GM18499 (cell line): ENCODE data around the gene ITSN2.
"Not testable (repeated sequence)": the region's sequence is repeated elsewhere in the genome, so short reads cannot be mapped to it uniquely, and the experiment has no call there.

Source experiments
- ATAC-seq: cut with Tn5 transposase; IDR thresholded peaks from one replicate; pipeline ENCODE4 v1.9.1; 2021; ENCODE audit warnings: moderate number of reproducible peaks; ENCODE audit not compliant: insufficient read depth, unreplicated experiment

The ITSN2 gene

DNA sequence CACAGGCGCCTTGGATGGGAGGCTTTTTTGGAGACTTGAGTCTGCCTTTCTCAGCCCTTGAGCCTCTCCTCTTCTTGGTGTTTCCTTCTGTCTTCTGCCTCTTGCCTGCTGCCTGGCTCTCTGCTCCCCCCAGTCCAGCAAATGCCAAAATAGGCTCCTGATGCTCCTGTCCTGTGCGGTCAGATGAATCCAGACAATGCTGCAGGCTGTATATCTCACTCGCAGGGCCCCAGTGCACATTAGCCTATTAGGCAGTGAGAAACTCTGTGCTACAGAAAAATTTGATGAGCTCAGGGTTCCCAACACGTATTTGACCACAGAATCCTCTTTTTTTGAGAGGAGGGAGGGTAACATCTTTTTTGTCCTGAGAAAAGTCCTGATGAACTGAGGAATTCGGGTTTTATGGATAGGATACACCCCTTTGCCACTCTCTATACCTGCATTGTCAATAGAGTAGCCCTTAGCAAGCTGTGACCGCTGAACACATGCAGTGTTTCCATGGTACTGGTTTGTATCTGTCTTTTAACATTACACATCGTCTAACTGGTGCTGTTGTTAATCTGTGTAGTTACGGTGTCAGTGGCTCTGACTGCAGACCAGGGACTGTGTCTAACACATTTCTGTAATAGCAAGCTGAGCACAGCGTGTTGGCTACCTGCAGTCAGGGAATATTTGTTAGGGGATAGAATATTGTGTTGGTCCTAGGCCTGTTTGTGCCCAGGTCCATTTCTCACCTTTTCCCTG, 134.7 kb downstream of the ITSN2 start:
- no peak for ATAC-seq

DNA sequence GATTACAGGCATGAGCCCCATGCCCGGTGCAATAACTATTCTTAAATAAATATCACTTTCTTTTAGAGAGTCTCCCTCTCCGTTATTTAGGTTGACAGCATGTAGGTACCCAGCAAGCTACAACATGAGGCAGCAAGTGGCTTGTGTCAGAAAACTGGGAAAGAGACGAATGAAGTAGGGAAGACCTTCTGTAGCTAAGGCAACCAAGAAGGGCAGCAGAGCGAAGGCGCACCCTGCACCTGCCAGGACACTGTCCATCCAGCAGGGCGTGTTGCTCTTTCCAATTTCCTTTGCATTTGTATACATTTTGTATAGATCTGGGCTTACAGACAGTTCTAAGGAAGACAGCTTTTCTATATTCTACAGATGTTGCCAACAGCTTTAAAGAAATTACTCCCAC, 137.4 kb downstream of the ITSN2 start:
- no peak for ATAC-seq

DNA sequence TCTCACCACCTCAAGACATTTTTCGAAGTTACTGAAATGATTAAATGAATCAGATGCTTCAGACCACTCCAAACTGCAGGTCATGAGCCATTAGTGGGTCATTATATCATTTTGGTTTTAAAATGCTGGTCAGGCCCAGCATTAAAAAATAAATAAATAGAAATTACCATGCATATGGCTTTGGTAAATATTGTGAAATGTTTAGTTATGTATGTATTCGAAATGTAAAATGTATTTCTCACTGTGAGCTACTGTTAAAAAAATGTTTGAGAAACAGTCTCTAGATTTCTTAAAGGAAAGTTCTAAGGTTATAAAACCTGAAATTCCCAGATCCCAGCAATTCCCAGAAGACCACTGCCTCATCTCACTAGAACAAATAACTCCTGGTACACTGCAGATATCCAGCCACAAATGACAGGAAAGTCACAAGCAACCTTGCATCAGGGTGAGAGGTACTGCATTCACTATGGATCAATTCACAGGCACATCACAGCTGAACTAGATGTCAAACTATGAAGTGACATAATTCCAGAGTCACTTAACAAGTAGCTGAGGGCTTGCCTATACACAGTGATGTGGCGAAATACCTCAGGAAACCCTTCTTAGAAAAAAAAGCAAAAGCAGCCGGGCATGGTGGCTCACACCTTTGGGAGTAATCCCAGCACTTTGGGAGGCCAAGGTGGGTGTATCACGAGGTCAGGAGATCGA, 138.8 kb downstream of the ITSN2 start:
- no peak for ATAC-seq

DNA sequence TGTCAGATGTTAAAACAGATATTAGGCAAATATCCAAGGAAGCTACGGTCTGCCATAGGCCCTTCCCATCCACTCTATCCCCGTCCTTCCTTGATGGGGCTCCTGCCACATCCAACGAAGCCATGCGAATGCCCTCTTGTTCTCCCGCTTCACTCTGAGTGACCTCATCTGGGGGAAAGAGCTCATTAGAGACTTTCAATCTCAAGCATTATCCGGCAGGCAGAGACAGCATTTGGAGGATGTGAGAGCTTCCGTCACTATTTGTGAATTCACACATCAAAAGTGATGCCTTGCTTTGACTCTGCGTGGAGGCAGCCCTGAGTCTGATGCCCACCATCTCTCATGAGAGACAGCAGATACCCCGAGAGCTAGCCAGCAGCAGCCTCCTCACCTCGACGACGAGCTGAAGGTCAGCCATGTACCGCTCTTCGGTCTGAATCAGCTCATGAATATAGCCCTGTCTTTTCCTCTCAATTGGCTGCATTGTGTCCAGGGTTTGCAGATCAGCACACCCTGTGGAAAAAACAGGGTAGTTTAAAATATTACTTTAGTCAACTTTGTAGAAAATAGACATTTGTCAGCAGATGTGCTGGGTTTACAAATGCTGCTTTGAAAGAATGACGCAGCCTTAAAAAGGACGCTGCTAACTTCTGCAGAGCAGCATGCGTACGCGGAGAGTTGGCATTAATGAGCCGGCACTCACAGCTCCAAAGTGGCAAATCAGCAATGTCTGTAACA, 139.6 kb downstream of the ITSN2 start:
- ATAC-seq: no peak

DNA sequence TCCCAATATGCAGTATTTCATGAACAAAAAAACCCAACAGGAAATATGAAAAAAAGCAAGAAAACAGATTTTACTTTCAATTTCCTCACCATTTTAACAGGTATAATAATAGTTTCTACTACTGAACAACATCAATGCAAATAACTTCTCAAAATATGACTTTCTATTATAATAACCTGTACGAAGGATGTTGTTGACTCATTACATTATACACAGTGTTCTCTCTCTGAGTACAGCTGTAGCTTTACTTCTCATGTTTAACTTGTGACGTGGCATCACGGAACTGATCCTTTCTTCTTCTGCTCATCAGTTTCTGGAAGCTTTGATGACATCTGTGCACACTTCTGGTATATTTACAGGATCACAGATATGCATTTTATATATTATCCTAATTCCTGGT, 145.5 kb downstream of the ITSN2 start:
- peak; percentile 94 for ATAC-seq

GRCh38 chr2:24211408-24211807, 148.9 kb downstream of the ITSN2 start:
- ATAC-seq: no peak

- ATAC-seq: no peak
Measured at GRCh38 chr2:24210723-24211122, 149.6 kb downstream of the ITSN2 start.

GRCh38 chr2:24210106-24210455, 150.3 kb downstream of the ITSN2 start:
- ATAC-seq: no peak

DNA sequence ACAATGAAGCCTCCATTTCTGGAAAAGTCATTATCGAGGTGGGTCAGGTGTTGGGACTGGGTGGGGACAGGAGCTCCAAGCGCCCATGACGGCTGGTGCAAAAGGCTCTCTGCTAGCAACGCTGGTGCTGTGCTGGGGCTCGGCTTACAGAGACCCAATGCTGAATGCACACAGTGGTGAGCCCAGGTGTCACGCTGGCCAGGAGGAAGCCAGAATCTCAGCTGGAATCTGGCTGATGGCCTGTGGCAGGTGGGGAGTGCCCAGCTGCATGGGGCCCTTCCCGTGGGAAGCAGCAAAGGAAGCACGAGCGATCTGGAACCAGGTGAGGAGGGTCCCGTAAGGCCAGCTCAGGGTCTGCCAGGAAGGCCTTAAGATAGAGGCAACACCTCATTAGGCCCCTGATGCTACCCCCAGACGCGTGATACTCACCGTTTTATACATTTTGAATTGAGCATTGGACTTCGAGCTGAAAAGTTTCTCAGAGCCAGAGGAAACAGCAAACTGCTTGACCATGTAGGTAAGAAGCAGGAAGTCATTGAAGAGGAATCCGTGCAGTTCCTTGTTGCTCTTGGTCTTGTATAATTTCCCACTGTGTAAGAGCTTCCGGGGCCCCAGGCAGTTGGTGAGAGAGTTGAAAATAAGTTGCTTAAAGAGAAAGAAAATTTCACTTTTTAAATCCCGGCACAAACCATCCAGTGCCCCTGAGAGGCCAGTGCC, 150.8 kb downstream of the ITSN2 start:
- ATAC-seq: no peak

- ATAC-seq: no peak
Measured at GRCh38 chr2:24208490-24208889, 151.8 kb downstream of the ITSN2 start.

- ATAC-seq: no peak
Measured at GRCh38 chr2:24207359-24207758, 153.0 kb downstream of the ITSN2 start.

- no peak for ATAC-seq
Measured at GRCh38 chr2:24206714-24207113, 153.6 kb downstream of the ITSN2 start.

DNA sequence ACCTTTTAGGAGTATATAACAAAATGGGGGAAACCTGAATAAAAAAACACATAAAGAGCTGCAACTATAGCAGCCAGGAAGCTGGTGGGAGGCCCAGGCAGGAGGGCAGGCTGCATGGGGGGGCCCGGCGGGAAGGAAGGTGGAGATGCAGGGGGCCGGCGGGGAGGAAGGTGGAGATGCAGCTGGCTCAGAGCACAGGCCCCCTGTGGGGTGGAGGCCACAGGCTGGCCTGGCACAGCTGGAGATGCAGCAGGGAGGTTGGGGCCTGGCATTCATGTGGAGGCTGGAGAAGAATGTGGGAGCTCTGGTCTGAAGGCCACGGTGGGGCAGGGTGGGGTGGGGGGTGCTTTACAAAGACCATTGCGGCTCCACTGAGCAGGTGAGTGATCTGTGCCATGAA, 154.1 kb downstream of the ITSN2 start:
- no peak for ATAC-seq

DNA sequence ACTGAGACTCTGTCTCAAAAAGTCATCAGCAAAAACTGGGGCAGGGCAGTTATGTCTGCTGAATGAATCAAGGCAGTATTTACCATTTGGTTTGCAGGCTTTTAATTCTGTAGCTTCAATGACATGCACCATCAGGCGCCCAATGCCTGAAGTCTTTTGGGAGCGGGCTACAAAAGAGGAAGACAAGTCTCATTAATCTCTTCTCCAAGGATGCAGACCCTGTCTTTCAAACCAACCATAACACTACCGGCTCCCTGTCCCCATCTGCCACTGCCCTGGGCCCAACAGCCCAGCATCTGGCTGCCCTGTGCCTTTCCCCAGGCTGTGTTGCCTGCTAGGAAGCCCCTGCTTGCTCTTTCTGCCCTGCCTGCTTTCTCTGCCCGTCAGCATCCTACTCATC, 155.2 kb downstream of the ITSN2 start:
- ATAC-seq: no peak

GRCh38 chr2:24204505-24204904, 155.8 kb downstream of the ITSN2 start:
- no peak for ATAC-seq

GRCh38 chr2:24203787-24204150, 156.6 kb downstream of the ITSN2 start:
- ATAC-seq: no peak

GRCh38 chr2:24203029-24203786, 157.1 kb downstream of the ITSN2 start:
- ATAC-seq: no peak

- ATAC-seq: no peak
Measured at GRCh38 chr2:24200799-24201198, 159.5 kb downstream of the ITSN2 start.

GRCh38 chr2:24199968-24200590, 160.3 kb downstream of the ITSN2 start:
- no peak for ATAC-seq

- not testable (repeated sequence) for ATAC-seq
Measured at GRCh38 chr2:24197213-24197612, 163.1 kb downstream of the ITSN2 start.
